ENCODE data around the gene RTN4R. TPM values are rescaled to one million over a fixed set of nuclear protein-coding genes. Genes with fewer than 3 reads are reported as not detected.
A peak's percentile ranks its signal among the peaks of the same experiment; 100 is the strongest.

Gene RTN4R
- total and polyA plus RNA-seq, 9 of the 15 experiments (the other 6 are each of a cell fraction or from before 2014, with no cell fraction given) = 0.04 to 2.8 (median 1.4) TPM; not detected in 3

GRCh38 chr22:20254975-20255946 is 12.9 kb downstream of the RTN4R start (continued):
- TF ChIP-seq, protein P1, sequence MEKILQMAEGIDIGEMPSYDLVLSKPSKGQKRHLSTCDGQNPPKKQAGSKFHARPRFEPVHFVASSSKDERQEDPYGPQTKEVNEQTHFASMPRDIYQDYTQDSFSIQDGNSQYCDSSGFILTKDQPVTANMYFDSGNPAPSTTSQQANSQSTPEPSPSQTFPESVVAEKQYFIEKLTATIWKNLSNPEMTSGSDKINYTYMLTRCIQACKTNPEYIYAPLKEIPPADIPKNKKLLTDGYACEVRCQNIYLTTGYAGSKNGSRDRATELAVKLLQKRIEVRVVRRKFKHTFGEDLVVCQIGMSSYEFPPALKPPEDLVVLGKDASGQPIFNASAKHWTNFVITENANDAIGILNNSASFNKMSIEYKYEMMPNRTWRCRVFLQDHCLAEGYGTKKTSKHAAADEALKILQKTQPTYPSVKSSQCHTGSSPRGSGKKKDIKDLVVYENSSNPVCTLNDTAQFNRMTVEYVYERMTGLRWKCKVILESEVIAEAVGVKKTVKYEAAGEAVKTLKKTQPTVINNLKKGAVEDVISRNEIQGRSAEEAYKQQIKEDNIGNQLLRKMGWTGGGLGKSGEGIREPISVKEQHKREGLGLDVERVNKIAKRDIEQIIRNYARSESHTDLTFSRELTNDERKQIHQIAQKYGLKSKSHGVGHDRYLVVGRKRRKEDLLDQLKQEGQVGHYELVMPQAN (IDR thresholded peaks at IDR 0.05; ENCODE audit: borderline replicate concordance) = no peak
- TF ChIP-seq ZNF655 (CRISPR knock-in tag; IDR thresholded peaks at IDR 0.05) = no peak
- TF ChIP-seq, protein P2, sequence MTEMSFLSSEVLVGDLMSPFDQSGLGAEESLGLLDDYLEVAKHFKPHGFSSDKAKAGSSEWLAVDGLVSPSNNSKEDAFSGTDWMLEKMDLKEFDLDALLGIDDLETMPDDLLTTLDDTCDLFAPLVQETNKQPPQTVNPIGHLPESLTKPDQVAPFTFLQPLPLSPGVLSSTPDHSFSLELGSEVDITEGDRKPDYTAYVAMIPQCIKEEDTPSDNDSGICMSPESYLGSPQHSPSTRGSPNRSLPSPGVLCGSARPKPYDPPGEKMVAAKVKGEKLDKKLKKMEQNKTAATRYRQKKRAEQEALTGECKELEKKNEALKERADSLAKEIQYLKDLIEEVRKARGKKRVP (CRISPR knock-in tag; IDR thresholded peaks at IDR 0.05) = 0 out of 2 replicates have a peak, but pooled peaks have one; percentile 19
- 0 out of 2 replicates have a peak, but pooled peaks have one; percentile 2 for TF ChIP-seq HIVEP1 (CRISPR knock-in tag; IDR thresholded peaks at IDR 0.05)
- TF ChIP-seq FOXM1 (IDR thresholded peaks at IDR 0.05; ENCODE audit: low read depth) = no peak
- TF ChIP-seq FOXM1 (CRISPR knock-in tag; IDR thresholded peaks at IDR 0.05; ENCODE audit: low read depth) = no peak
- no peak for TF ChIP-seq PKNOX1 (IDR thresholded peaks at IDR 0.05)
- TF ChIP-seq, protein P3, sequence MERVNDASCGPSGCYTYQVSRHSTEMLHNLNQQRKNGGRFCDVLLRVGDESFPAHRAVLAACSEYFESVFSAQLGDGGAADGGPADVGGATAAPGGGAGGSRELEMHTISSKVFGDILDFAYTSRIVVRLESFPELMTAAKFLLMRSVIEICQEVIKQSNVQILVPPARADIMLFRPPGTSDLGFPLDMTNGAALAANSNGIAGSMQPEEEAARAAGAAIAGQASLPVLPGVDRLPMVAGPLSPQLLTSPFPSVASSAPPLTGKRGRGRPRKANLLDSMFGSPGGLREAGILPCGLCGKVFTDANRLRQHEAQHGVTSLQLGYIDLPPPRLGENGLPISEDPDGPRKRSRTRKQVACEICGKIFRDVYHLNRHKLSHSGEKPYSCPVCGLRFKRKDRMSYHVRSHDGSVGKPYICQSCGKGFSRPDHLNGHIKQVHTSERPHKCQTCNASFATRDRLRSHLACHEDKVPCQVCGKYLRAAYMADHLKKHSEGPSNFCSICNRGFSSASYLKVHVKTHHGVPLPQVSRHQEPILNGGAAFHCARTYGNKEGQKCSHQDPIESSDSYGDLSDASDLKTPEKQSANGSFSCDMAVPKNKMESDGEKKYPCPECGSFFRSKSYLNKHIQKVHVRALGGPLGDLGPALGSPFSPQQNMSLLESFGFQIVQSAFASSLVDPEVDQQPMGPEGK (CRISPR knock-in tag; IDR thresholded peaks at IDR 0.05; ENCODE audit: borderline replicate concordance) = no peak
- TF ChIP-seq EGR1 (conservative IDR thresholded peaks at IDR 0.05) = no peak
- 0 out of 2 replicates have a peak, but pooled peaks have one; percentile 6 for TF ChIP-seq MYC (IDR thresholded peaks at IDR 0.05; ENCODE audit: low read depth, low read length)
- TF ChIP-seq MYC (CRISPR knock-in tag; IDR thresholded peaks at IDR 0.05; ENCODE audit: borderline replicate concordance, low read depth) = peak; percentile 74; the same call in 1 of the 2 replicates
- TF ChIP-seq ELF2 (CRISPR knock-in tag; IDR thresholded peaks at IDR 0.05) = peak; percentile 51; the same call in 1 of the 2 replicates
- TF ChIP-seq ZNF785 (CRISPR knock-in tag; IDR thresholded peaks at IDR 0.05) = 0 out of 2 replicates have a peak, but pooled peaks have one; percentile 23
- TF ChIP-seq TAL1 (IDR thresholded peaks at IDR 0.05) = no peak
- 0 out of 2 replicates have a peak, but pooled peaks have one; percentile 20 for TF ChIP-seq ZBTB17 (CRISPR knock-in tag; IDR thresholded peaks at IDR 0.05)
- no peak for TF ChIP-seq EP300 (IDR thresholded peaks at IDR 0.05; ENCODE audit: low read length)
- no peak for TF ChIP-seq ZFP36 (IDR thresholded peaks at IDR 0.05; ENCODE audit: low read depth, low read length, partially characterized antibody)
- TF ChIP-seq DMBX1 (CRISPR knock-in tag; IDR thresholded peaks at IDR 0.05; ENCODE audit: borderline replicate concordance) = 0 out of 2 replicates have a peak, but pooled peaks have one; percentile 21

Measured in K562 (cell line).